ENCODE data around the gene MAGOH. TPM values are rescaled to one million over a fixed set of nuclear protein-coding genes. Genes with fewer than 3 reads are reported as not detected.

Gene MAGOH
- total and polyA plus RNA-seq, 9 of the 15 experiments (the other 6 are each of a cell fraction or from before 2014, with no cell fraction given), result 102 to 342 (median 135) TPM

DNA sequence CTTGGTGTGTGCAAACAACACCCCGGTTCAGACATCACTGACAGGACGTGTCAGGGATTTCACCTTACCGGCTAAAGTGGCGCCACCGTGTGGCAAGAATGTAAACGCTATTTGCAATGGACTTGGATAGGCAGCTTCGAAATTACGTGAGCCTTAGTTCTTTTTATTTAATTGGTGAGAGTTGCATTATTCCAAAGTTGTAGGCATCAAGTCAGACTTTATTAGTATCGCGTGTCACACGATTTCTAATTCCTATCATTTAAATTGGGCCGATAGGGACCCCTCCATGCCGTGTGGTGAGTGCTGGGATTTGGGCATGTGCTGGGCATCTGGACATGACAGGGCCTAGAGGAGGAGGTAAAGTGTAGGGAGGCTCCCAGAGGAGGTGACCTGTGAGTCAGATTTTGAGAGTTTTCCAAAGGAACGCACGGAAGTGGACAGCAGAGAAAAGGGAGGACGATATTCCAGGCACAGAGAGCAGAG lies 56.2 kb downstream of the MAGOH start (continued):
- TF ChIP-seq, protein P1, sequence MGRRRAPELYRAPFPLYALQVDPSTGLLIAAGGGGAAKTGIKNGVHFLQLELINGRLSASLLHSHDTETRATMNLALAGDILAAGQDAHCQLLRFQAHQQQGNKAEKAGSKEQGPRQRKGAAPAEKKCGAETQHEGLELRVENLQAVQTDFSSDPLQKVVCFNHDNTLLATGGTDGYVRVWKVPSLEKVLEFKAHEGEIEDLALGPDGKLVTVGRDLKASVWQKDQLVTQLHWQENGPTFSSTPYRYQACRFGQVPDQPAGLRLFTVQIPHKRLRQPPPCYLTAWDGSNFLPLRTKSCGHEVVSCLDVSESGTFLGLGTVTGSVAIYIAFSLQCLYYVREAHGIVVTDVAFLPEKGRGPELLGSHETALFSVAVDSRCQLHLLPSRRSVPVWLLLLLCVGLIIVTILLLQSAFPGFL (CRISPR knock-in tag; IDR thresholded peaks at IDR 0.05), result no peak
- TF ChIP-seq PHF8 (IDR thresholded peaks at IDR 0.05; ENCODE audit: borderline replicate concordance, low read length), result no peak
- TF ChIP-seq SIRT6 (IDR thresholded peaks at IDR 0.05; ENCODE audit: low read depth, low read length), result no peak
- TF ChIP-seq SAP30 (IDR thresholded peaks at IDR 0.05; ENCODE audit: borderline replicate concordance, insufficient read depth, low read depth, low read length, poor library complexity, severe bottlenecking), result no peak
- TF ChIP-seq ZNF347 (CRISPR knock-in tag; IDR thresholded peaks at IDR 0.05; ENCODE audit: low read depth), result no peak
- TF ChIP-seq ZNF780A (CRISPR knock-in tag; IDR thresholded peaks at IDR 0.05), result no peak
- TF ChIP-seq SMAD2 (IDR thresholded peaks at IDR 0.05; ENCODE audit: low read depth, low read length), result no peak
- no peak for TF ChIP-seq PHB2 (IDR thresholded peaks at IDR 0.05; ENCODE audit: low read depth)
- TF ChIP-seq ZNF707 (CRISPR knock-in tag; conservative IDR thresholded peaks at IDR 0.05), result no peak
- TF ChIP-seq TCF7L2 (IDR thresholded peaks at IDR 0.05; ENCODE audit: low read depth, low read length), result no peak
- TF ChIP-seq ILF3 (IDR thresholded peaks at IDR 0.05; ENCODE audit: borderline replicate concordance), result no peak
- TF ChIP-seq KAT2B (IDR thresholded peaks at IDR 0.05; ENCODE audit: low read depth, low read length), result no peak
- peak; percentile 97 for TF ChIP-seq TEAD4 (IDR thresholded peaks at IDR 0.05; ENCODE audit: low read length)
- TF ChIP-seq TEAD4 (CRISPR knock-in tag; IDR thresholded peaks at IDR 0.05; ENCODE audit: borderline replicate concordance), result peak; percentile 98
- no peak for TF ChIP-seq HNRNPL (IDR thresholded peaks at IDR 0.05; ENCODE audit: low read depth, low read length)
- TF ChIP-seq, protein P2, sequence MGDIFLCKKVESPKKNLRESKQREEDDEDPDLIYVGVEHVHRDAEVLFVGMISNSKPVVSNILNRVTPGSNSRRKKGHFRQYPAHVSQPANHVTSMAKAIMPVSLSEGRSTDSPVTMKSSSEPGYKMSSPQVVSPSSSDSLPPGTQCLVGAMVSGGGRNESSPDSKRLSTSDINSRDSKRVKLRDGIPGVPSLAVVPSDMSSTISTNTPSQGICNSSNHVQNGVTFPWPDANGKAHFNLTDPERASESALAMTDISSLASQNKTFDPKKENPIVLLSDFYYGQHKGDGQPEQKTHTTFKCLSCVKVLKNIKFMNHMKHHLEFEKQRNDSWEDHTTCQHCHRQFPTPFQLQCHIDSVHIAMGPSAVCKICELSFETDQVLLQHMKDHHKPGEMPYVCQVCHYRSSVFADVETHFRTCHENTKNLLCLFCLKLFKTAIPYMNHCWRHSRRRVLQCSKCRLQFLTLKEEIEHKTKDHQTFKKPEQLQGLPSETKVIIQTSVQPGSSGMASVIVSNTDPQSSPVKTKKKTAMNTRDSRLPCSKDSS (IDR thresholded peaks at IDR 0.05; ENCODE audit: low read depth, partially characterized antibody), result no peak
- 0 out of 2 replicates have a peak, but pooled peaks have one; percentile 34 for TF ChIP-seq NR2C2 (CRISPR knock-in tag; IDR thresholded peaks at IDR 0.05)
- no peak for TF ChIP-seq NR2C2 (tag; IDR thresholded peaks at IDR 0.05)
- TF ChIP-seq FOXJ2 (tag; IDR thresholded peaks at IDR 0.05), result no peak
- peak; percentile 100 for TF ChIP-seq TEAD1 (CRISPR knock-in tag; IDR thresholded peaks at IDR 0.05)
- TF ChIP-seq NRF1 (conservative IDR thresholded peaks at IDR 0.05 in 1 of 2, IDR thresholded peaks at IDR 0.05 in 1 of 2), result no peak
- TF ChIP-seq ETV1 (tag; conservative IDR thresholded peaks at IDR 0.05; ENCODE audit: low read depth), result 0 out of 2 replicates have a peak, but pooled peaks have one; percentile 37
- peak; percentile 86; the same call in 1 of the 2 replicates for TF ChIP-seq XRCC5 (IDR thresholded peaks at IDR 0.05; ENCODE audit: low read depth, low read length)
- no peak for TF ChIP-seq ATF1 (CRISPR knock-in tag; IDR thresholded peaks at IDR 0.05)
- TF ChIP-seq ATF1 (tag; IDR thresholded peaks at IDR 0.05), result peak; percentile 41; the same call in 1 of the 2 replicates
- TF ChIP-seq BMI1 (IDR thresholded peaks at IDR 0.05; ENCODE audit: low read length), result no peak
- TF ChIP-seq ZNF12 (CRISPR knock-in tag; IDR thresholded peaks at IDR 0.05), result no peak
- no peak for TF ChIP-seq ZNF444 (CRISPR knock-in tag; IDR thresholded peaks at IDR 0.05)
- TF ChIP-seq ZNF124 (CRISPR knock-in tag; IDR thresholded peaks at IDR 0.05), result no peak
- TF ChIP-seq SRSF7 (optimal IDR thresholded peaks at IDR 0.05; ENCODE audit: low read depth, low read length), result no peak

Measured in K562 (cell line).